ENCODE measurements around the gene IL10RB.

IL10RB gene

DNA sequence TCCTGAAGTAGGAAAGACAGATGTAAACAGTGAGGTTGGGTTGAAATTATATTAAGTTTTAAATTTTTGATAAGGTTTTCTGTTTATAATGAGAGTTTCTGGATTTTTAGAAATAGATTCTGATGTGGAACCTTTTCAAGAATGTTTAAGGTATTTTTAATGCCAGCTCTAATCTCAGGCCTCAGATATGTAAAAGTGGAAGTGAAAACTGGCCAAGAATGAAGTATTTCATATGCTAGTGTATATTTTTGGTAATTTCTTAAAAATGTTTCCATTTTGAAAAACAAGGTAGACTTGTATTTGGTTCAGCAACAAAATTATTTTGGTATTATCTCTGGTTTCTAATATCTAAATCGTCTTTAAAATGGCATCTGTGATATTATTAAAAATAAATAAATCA, 73.0 kb downstream of the IL10RB start:
- DNase-seq, result no peak

DNA sequence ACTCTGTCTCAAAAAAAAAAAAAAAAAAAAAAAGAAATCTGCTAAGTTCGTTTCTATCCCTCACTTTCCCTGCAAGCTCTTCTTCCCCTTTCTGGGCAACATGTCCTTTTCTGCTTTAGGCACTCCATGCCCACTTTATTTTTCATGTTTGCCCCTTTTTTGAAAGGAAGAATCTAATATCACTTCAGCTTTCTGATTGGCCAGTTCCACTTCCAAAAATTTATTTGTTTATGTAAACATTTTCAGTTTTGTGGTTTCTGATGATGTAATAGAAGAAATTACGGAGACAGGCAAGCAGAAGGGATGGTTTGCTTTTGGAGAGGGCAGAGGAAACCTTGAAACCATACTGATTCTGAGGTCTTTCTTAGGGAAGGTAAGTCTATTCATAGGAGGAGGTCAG, 73.8 kb downstream of the IL10RB start:
- no peak for DNase-seq

DNA sequence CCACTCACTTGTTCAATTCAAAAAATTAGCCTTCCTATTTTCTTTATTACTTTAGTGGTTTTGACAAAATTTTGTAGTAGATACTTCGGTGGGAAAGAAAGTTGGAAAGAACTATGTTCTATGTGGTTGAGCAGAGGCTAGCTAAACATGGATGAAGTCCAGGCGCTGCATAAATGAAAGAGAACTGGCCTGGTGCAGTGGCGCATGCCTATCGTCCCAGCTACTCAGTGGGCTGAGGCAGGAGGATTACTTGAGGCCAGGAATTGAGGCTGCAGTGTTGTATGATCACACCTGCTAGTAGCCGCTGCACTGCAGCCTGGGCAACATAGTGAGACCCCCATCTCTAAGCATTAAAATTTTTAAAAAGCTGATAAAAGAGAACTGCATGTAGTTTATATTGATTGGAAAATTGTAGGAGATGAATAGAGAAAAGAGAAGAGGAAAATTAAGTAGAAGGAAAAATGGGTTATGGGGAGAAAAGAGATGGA, 79.6 kb downstream of the IL10RB start:
- DNase-seq, result no peak

Data from NCI-H187 treated with DMSO at 0.1 percent for 48 hours (cell line).